HCT116 (cell line): ENCODE results near the gene CSRP3.

ENCODE experiments used
- CEBPB ChIP-seq: IDR thresholded peaks from 2 replicates; pipeline ENCODE4 v1.6.1; 2012; ENCODE audit warnings: low read depth
- CTCF ChIP-seq, 3 experiments: fragments of 200-600 bp in 1 of 3; sonication (generic) in 1 of 3; IDR thresholded peaks in 2 of 3; conservative IDR thresholded peaks in 1 of 3; 2 replicates each; pipeline ENCODE4 v1.5.1; 2012 to 2017; ENCODE audit warnings: low read depth in 2 of 3, low read length in 2 of 3, antibody characterized with exemption in 1 of 3, borderline replicate concordance in 1 of 3, control low read depth in 1 of 3, mild to moderate bottlenecking in 1 of 3, mixed read lengths in 1 of 3, mixed run types in 1 of 3, moderate library complexity in 1 of 3; ENCODE audit not compliant: insufficient read depth in 1 of 3
- EZH2 ChIP-seq: fragments of 200-600 bp; sonication (generic); IDR thresholded peaks from 2 replicates; pipeline ENCODE4 v1.6.1; 2017; ENCODE audit warnings: antibody characterized with exemption, mixed run types
- EZH2phosphoT487 ChIP-seq: fragments of 200-600 bp; IDR thresholded peaks from 2 replicates; pipeline ENCODE4 v1.6.1; 2018; ENCODE audit warnings: antibody characterized with exemption, borderline replicate concordance
- POLR2AphosphoS5 ChIP-seq: IDR thresholded peaks from 2 replicates; pipeline ENCODE4 v1.6.1; 2011; ENCODE audit warnings: mild to moderate bottlenecking, low read depth, low read length, moderate library complexity
- SIN3A ChIP-seq: IDR thresholded peaks from 2 replicates; pipeline ENCODE4 v1.6.1; 2012; ENCODE audit warnings: low read depth
- SP1 ChIP-seq: IDR thresholded peaks from 2 replicates; pipeline ENCODE4 v1.6.1; 2012; ENCODE audit warnings: low read depth

GRCh38 chr11:19201737-19202605 lies at the start of gene CSRP3:
- no peak for TF ChIP-seq SIN3A
- no peak for TF ChIP-seq CEBPB
- TF ChIP-seq EZH2, result no peak
- no peak for TF ChIP-seq EZH2phosphoT487
- TF ChIP-seq SP1, result no peak
- no peak for TF ChIP-seq CTCF (IDR thresholded peaks at IDR 0.05 in 2 of 3, conservative IDR thresholded peaks at IDR 0.05 in 1 of 3; ENCODE audit: borderline replicate concordance in 1 of 3, insufficient read depth in 1 of 3, low read depth in 2 of 3, low read length in 2 of 3)
- no peak for TF ChIP-seq POLR2AphosphoS5
